Gastrocnemius medialis (tissue), 4 donors: ENCODE data around the gene PLCG2.

Experiments
- CTCF ChIP-seq, 5 experiments: fragments of 450-650 bp in 3 of 5; fragments of 200-600 bp in 2 of 5; sonication (generic) in 2 of 5; IDR thresholded peaks in 4 of 5; conservative IDR thresholded peaks in 1 of 5; 1 replicate in 4 of 5; 2 replicates in 1 of 5; pipeline ENCODE4 v1.5.1; 2016 to 2019; ENCODE audit warnings: antibody characterized with exemption in 5 of 5, mild to moderate bottlenecking in 3 of 5, moderate library complexity in 3 of 5
- POLR2A ChIP-seq, 2 donors: fragments of 450-650 bp; IDR thresholded peaks; one replicate each; pipeline ENCODE4 v1.6.1; 2017; ENCODE audit warnings: antibody characterized with exemption in 2 of 2, mild to moderate bottlenecking in 2 of 2, moderate library complexity in 2 of 2

GRCh38 chr16:81946206-81946605 is 167.1 kb downstream of the PLCG2 start:
- TF ChIP-seq CTCF (IDR thresholded peaks at IDR 0.05 in 4 of 5, conservative IDR thresholded peaks at IDR 0.05 in 1 of 5) = no peak
- no peak for TF ChIP-seq POLR2A (IDR thresholded peaks at IDR 0.05)
